MM.1S (cell line): Measurements from ENCODE around the gene ZNF768.

Source experiments
- CTCF ChIP-seq: fragments of 300-600 bp; sonication (generic); IDR thresholded peaks from 2 replicates; pipeline ENCODE4 v1.5.1; 2016; ENCODE audit warnings: antibody characterized with exemption, low read length, mixed read lengths
- EZH2 ChIP-seq: fragments of 300-600 bp; sonication (generic); optimal IDR thresholded peaks from 2 replicates; pipeline ENCODE3; 2017; ENCODE audit warnings: low read depth, mild to moderate bottlenecking, antibody characterized with exemption, low read length, mixed read lengths
- EZH2phosphoT487 ChIP-seq: fragments of 300-600 bp; sonication (generic); IDR thresholded peaks from 2 replicates; pipeline ENCODE4 v1.6.1; 2018; ENCODE audit warnings: antibody characterized with exemption, low read length

GRCh38 chr16:30526137-30526822 lies at the start of gene ZNF768:
- TF ChIP-seq CTCF (no peak), EZH2phosphoT487 (no peak), EZH2 (no peak)
